Neutrophil (primary cell): ENCODE results near the gene GALNT12.

Experiments
- H3K27ac ChIP-seq: fragments of 200-600 bp; sonication (generic); 2 replicates; pipeline ENCODE4 v1.5.1; 2016; ENCODE audit warnings: mild to moderate bottlenecking, moderate library complexity
- H3K27me3 ChIP-seq: fragments of 200-600 bp; sonication (generic); 2 replicates; pipeline ENCODE4 v1.6.0; 2016; ENCODE audit warnings: mild to moderate bottlenecking
- H3K36me3 ChIP-seq: fragments of 200-600 bp; sonication (generic); 2 replicates; pipeline ENCODE4 v1.5.1; 2017
- H3K4me1 ChIP-seq, 2 experiments: fragments of 200-600 bp in 1 of 2; sonication (generic) in 1 of 2; 1 replicate in 1 of 2; 2 replicates in 1 of 2; pipeline versions ENCODE4 v1.5.1 to v1.6.1; 2013 to 2016; ENCODE audit warnings: low read depth in 1 of 2, low read length in 1 of 2, mild to moderate bottlenecking in 1 of 2, moderate library complexity in 1 of 2; ENCODE audit not compliant: control insufficient read depth in 1 of 2, insufficient read depth in 1 of 2
- H3K4me3 ChIP-seq, 2 experiments: fragments of 200-600 bp in 1 of 2; sonication (generic) in 1 of 2; 1 replicate in 1 of 2; 2 replicates in 1 of 2; pipeline ENCODE4 v1.5.1; 2013 to 2016; ENCODE audit warnings: low read depth in 1 of 2, low read length in 1 of 2, mild to moderate bottlenecking in 1 of 2, moderate library complexity in 1 of 2
- H3K9me3 ChIP-seq: fragments of 200-600 bp; sonication (generic); 2 replicates; pipeline ENCODE4 v1.5.1; 2016
- TF ChIP-seq, protein P1 (sequence below): fragments of 200-600 bp; sonication (generic); IDR thresholded peaks from 2 replicates; pipeline ENCODE4 v1.5.1; 2016; ENCODE audit warnings: antibody characterized with exemption

GALNT12 gene

DNA sequence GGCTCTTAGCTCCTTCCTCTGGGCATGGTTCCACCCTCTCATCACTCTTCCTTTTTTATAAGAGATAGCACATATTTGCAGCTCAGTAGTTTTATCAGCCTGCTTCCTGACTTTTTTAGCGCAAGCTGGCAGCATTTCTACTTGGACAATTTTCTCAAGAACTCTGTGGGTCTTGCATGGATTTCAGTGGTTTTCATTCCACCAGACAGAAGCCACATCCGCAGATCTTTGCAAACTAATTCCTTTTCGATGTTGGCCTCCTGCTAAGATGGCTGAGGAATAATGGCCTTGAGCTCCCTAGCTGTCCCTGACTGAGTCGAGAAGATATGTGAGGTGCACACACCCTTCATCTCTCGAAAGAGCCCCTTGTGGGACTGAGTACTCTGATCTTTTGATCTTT, 49.5 kb downstream of the GALNT12 start:
- Histone ChIP-seq H3K27me3 (peaks cover 35% of the 10 kb centered on the region), H3K27ac (no peak overlapping the region), H3K9me3 (no peaks in the 10 kb centered on the region), H3K4me1 (peaks cover 9 to 10% of the 10 kb centered on the region in 2 experiments), H3K4me3 (no peak overlapping the region), H3K36me3 (no peaks in the 10 kb centered on the region)
- TF ChIP-seq, protein P1, sequence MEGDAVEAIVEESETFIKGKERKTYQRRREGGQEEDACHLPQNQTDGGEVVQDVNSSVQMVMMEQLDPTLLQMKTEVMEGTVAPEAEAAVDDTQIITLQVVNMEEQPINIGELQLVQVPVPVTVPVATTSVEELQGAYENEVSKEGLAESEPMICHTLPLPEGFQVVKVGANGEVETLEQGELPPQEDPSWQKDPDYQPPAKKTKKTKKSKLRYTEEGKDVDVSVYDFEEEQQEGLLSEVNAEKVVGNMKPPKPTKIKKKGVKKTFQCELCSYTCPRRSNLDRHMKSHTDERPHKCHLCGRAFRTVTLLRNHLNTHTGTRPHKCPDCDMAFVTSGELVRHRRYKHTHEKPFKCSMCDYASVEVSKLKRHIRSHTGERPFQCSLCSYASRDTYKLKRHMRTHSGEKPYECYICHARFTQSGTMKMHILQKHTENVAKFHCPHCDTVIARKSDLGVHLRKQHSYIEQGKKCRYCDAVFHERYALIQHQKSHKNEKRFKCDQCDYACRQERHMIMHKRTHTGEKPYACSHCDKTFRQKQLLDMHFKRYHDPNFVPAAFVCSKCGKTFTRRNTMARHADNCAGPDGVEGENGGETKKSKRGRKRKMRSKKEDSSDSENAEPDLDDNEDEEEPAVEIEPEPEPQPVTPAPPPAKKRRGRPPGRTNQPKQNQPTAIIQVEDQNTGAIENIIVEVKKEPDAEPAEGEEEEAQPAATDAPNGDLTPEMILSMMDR = no peak

DNA sequence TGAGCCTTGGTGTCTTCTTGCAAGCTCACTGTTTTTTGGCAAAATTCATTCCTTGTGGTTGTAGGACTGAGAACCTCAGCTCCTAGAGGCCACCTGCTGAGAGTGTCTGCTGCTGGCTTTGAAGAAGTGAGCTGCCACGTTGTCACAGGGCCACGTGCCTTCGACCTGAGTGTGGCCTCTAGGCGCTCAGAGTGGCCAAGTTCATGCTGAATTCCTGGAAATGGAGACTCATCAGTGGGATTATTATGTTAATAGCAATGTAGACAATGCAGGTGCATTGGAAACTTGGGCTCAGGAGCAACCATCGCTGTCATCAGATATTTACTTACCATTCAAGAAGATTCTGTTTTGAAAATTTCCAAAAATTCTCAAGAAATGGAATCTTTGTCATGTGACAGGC, 52.5 kb downstream of the GALNT12 start:
- H3K4me3 ChIP-seq = no peak overlapping the region
- no peaks in the 10 kb centered on the region for H3K9me3 ChIP-seq
- TF ChIP-seq, protein P1 = no peak
- no peaks in the 10 kb centered on the region for H3K36me3 ChIP-seq
- no peak overlapping the region for H3K27ac ChIP-seq
- H3K27me3 ChIP-seq = peaks cover 61% of the 10 kb centered on the region
- H3K4me1 ChIP-seq = peaks cover 5 to 10% of the 10 kb centered on the region in 2 experiments

- Histone ChIP-seq H3K36me3 (no peaks in the 10 kb centered on the region), H3K4me1 (peaks cover 5 to 10% of the 10 kb centered on the region in 2 experiments), H3K27ac (no peak overlapping the region), H3K27me3 (peaks cover 61% of the 10 kb centered on the region), H3K4me3 (no peak overlapping the region), H3K9me3 (no peaks in the 10 kb centered on the region)
- TF ChIP-seq, protein P1 = no peak
Measured at GRCh38 chr9:98860871-98861293, 53.4 kb downstream of the GALNT12 start.

- Histone ChIP-seq H3K27ac (no peak overlapping the region), H3K9me3 (no peaks in the 10 kb centered on the region), H3K4me1 (peaks cover 10 to 14% of the 10 kb centered on the region in 2 experiments), H3K27me3 (peaks cover 53% of the 10 kb centered on the region), H3K4me3 (no peak overlapping the region), H3K36me3 (no peaks in the 10 kb centered on the region)
- TF ChIP-seq, protein P1 = no peak
Measured at GRCh38 chr9:98861781-98862504, 54.5 kb downstream of the GALNT12 start.

GRCh38 chr9:98862936-98863335, 55.5 kb downstream of the GALNT12 start:
- H3K9me3 ChIP-seq = no peaks in the 10 kb centered on the region
- H3K27ac ChIP-seq = no peak overlapping the region
- H3K4me3 ChIP-seq = no peak overlapping the region
- H3K36me3 ChIP-seq = no peaks in the 10 kb centered on the region
- TF ChIP-seq, protein P1 = no peak
- peaks cover 46% of the 10 kb centered on the region for H3K27me3 ChIP-seq
- H3K4me1 ChIP-seq = peaks cover 20 to 24% of the 10 kb centered on the region in 2 experiments
